ENCODE measurements around the gene CBL.

Gene CBL

DNA sequence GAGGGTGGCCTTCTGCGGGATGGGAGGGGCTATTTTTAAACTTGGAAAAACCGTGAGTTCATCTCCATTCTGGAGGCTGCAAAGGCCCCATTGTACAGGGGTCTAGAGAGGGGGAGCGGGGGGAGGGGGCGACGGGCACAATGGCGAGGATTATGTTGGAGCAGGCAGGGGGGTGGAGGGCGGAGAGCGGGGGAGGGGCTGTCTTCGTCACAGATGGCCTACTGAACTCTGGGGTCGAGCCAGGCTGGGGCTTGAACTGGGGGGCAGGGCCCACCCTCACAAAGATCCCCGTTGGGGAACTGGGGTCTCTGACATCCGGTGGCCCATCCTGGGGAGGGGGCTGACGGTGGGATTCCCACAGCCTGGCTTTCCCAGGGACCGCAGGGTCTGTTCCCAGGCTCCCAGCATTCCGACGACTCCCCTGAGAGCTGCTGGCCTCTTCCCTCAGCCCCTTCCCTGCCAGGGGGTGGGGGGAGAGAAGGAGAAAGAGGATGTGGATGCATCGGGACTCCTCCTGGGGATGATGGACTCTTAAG is 114.2 kb downstream of the CBL start:
- H3K4me3 ChIP-seq = peak overlapping the region; percentile 17 to 51 (median 33)

GRCh38 chr11:119320776-119321524 is 114.8 kb downstream of the CBL start:
- peak overlapping the region; percentile 17 to 51 (median 33) for H3K4me3 ChIP-seq

More for the DNA sequence above, 114.2 kb downstream of the CBL start:
- H3K27ac ChIP-seq = peak overlapping the region; percentile 9 to 90 (median 77)

DNA sequence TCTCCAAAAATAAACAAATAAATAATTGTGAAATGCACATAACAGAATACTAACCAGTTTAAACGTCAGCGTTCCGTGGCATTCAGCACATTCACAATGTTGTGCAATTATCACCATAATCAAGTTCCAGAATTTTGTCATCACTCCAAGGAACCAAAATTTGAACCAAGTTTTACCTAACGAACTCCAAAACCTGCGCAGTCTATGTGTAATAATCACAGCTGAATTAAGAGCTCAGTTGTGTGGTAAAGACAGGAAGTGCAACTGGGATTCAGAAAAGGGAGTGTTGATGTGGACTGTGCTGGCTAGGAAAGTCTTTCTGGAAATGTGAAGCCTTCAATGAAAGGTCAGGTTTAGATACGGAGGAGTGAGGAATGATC is 116.2 kb downstream of the CBL start:
- no peak overlapping the region for H3K4me3 ChIP-seq
- peak overlapping the region in 3 of 21 experiments; percentile 73 to 85 (median 82) for H3K27ac ChIP-seq

More at GRCh38 chr11:119320776-119321524, 114.8 kb downstream of the CBL start:
- H3K27ac ChIP-seq = peak overlapping the region; percentile 9 to 90 (median 76)

GRCh38 chr11:119322921-119323531 is 116.9 kb downstream of the CBL start:
- no peak overlapping the region for H3K27ac ChIP-seq
- H3K4me3 ChIP-seq = no peak overlapping the region

DNA sequence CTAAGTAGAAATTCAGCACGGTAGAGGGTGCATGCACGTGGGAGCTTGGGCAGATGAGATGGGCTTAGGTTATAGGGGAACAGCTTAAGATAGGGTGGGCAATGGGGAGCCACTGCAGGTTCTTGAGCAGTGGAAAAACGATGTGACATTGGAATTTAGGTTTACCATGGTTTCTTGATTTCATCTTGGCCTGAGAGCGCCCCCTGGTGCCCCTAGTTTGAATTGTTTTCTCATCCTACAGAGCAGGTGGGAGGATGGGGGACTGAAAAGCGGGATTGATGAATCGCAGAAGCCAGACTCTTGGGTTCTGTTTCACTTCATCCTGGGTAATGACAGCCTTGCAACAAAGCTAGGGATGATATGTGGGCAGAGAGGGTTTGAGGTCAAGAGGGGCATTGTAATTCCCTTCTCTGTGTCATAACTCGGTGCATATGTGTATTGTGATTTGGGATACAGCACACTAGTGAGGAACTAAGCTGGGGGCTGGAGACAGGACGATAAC is 117.4 kb downstream of the CBL start:
- Histone ChIP-seq H3K27ac (no peak overlapping the region), H3K4me3 (no peak overlapping the region)

DNA sequence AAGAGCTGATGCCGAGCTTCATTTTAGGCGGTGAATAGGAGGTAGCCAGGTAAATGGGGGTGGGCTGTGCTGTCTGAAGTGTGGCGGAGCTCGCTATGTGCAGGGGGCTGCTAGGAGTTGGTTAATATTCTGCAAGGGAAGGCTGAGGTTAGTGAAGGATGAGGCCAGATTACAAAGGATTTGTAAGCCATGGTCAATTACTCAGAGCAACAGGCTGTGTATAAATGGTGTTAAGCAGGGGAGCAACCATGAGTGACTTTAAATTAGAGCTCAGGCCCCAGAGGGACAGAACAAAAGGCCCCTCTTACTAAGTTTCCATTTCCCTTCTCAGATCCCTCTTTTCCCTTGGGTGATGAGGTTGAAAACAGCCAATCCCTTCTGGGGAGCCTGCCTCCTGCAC is 118.0 kb downstream of the CBL start:
- H3K27ac ChIP-seq = no peak overlapping the region
- no peak overlapping the region for H3K4me3 ChIP-seq

- Histone ChIP-seq H3K27ac (no peak overlapping the region), H3K4me3 (no peak overlapping the region)
Measured at GRCh38 chr11:119329320-119329719, 123.2 kb downstream of the CBL start.

DNA sequence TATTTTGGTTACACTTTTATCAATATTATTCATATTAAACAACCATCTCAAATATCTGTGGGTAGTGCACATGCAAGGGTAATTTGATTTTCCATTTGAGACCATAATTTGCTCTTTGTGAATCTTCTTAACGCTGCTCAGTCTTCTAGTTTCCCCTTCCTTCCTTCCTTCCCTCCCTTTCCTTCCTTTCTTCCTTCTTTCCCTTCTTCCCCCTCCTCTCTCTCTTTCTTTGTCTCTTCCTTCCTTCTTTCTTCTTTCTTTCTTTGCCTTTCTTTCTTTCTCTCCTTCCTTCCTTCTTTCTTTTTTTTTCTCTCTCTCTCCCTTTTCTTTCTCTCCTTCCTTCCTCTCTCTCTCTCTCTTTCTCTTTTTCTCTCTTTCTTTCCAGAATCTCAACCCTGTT is 124.1 kb downstream of the CBL start:
- Histone ChIP-seq H3K4me3 (no peak overlapping the region), H3K27ac (no peak overlapping the region)

- H3K27ac ChIP-seq = no peak overlapping the region
- no peak overlapping the region for H3K4me3 ChIP-seq
Measured at GRCh38 chr11:119332111-119332765, 126.1 kb downstream of the CBL start.

DNA sequence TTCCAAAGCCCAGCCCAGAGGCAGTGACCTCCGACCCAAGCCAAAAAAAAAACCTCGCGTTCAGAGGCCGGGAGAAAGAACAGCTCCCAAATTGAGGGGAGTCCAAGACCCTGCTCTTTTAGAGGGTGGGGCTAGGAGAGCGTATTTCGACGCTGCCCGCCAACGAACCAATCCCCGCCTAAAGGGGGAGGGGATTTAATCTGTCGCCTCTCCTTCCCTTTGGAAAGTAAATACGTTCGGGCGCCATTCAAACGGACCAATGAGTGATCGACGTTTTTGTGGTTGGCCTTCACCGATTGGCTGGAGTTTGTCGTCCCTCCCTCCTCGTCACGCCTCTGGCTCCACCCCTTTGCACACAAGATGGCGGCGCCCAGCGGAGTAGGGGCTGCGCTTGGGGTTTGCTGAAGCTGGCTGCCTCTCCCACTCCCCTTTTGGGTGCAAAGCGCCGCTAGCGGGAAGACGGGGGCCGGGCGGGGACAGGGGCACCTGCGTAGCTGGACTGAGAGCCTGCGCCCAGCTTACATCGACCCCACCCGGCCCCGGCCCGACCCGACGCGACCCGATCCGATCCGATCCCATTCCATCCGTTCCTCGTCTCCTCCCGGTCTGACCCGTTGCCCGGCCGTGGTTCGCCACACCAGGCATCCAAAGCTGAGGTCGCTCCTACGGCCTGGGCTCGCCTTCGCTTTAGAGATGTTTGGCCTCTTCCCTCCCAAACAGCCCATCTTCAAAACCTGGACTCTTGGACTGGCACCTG is 128.2 kb downstream of the CBL start, which contains the start of gene RNF26:
Gene RNF26 (plus strand): TSS at position 354 of the 757 bp plus-strand sequence. CDS start 596 bp downstream, outside the sequence.
- Histone ChIP-seq H3K27ac (peak within 1 kb of the TSS; percentile 3 to 92 (median 85)), H3K4me3 (peak within 1 kb of the TSS; percentile 81 to 99 (median 94))

- H3K27ac ChIP-seq = peak overlapping the region in 18 of 21 experiments; percentile 47 to 92 (median 85)
Measured at GRCh38 chr11:119335091-119335654, 129.0 kb downstream of the CBL start.

GRCh38 chr11:119335655-119336543 is 129.8 kb downstream of the CBL start:
- H3K27ac ChIP-seq = no peak overlapping the region
- H3K4me3 ChIP-seq = no peak overlapping the region

More at GRCh38 chr11:119335091-119335654, 129.0 kb downstream of the CBL start:
- H3K4me3 ChIP-seq = peak overlapping the region; percentile 81 to 99 (median 94)

GRCh38 chr11:119336744-119337469 is 130.8 kb downstream of the CBL start:
- Histone ChIP-seq H3K4me3 (no peak overlapping the region), H3K27ac (peak overlapping the region in 1 of 21 experiments; percentile 25)

- peak overlapping the region in 4 of 21 experiments; percentile 25 to 35 (median 28) for H3K27ac ChIP-seq
- no peak overlapping the region for H3K4me3 ChIP-seq
Measured at GRCh38 chr11:119337581-119338317, 131.6 kb downstream of the CBL start.

DNA sequence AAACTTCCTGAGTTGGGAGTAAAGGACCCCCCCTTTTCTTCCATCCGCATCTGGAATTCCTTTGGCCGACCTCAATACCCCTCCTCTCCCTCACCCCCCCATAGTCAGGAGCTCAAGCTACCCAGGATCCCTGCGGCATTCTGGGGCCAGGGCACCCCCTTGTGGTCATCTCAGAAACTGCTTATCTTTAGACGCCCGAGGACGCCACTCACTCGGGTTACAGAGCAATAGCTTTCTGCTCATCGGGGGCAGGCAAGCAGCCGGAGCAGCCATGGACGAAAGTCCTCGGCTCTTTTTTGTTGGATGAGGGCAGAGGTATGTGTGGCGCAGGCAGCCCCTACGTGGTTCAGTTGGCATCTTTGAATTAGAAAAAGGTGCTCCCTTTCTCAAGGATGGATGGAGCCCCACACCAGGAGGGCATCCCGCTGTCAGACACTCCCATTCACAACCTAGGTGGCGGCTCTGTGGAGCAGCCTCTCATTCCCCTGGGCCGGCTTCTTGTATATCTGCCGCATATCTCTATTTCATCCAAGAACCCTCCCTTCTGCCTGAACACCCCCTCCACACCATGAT is 132.3 kb downstream of the CBL start:
- Histone ChIP-seq H3K27ac (peak overlapping the region in 7 of 21 experiments; percentile 21 to 96 (median 79)), H3K4me3 (peak overlapping the region in 4 of 7 experiments; percentile 43 to 66 (median 48))

DNA sequence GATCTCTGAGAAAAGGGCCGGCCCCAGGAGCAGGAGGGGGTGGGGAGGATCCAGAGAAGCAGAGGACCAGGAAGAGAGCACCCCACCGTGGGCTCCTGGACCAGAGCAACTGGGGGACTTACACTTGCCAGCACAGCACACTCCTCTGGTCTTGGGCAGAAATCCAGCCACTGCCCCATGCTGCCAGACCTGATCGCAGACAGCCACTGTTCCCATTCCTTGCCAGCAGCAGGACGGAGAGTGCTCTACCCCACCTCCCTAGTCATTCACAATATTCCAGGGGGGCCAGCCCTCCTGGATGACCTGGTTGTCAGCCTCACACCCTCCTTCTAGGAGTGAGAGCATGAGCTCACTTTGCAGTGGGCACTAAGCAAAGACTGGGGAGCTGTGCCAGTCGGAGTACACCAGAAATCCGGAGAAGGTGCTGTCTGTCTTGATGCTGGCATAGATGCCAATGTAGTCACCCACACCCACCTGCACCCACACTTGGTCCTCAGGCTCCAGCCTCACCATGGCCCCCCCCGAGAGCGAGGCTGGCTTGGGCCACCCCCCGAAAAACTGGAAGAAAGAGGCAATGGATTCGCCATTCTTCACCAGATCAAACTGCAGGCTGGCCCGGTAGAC is 132.9 kb downstream of the CBL start:
- H3K27ac ChIP-seq = peak overlapping the region in 15 of 21 experiments; percentile 79 to 96 (median 88)

More for the DNA sequence above, 132.9 kb downstream of the CBL start:
- H3K4me3 ChIP-seq = peak overlapping the region; percentile 32 to 66 (median 45)

All from skin epidermis (tissue), 12 donors.